GM21390 (cell line): ENCODE results near the gene GSN.

ENCODE experiments used
- ATAC-seq: cut with Tn5 transposase; IDR thresholded peaks from one replicate; pipeline ENCODE4 v1.9.1; 2021; ENCODE audit not compliant: unreplicated experiment

GSN gene

DNA sequence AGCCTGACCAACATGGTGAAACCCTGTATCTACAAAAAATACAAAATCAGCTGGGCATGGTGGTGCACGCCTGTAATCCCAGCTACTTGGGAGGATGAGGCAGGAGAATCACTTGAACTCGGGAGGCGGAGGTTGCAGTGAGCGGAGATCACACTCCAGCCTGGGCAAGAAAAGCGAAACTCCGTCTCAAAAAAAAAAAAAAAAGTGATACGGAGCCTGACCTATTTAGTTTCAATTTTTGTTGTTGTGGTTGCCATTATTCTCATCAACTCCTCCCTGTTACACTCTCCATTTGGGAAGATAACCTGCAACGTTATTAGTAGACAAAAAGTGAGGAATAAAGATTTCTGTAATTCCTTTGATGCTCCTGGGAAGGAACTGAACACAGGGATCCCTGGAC, 100.8 kb downstream of the GSN start:
- no peak for ATAC-seq

DNA sequence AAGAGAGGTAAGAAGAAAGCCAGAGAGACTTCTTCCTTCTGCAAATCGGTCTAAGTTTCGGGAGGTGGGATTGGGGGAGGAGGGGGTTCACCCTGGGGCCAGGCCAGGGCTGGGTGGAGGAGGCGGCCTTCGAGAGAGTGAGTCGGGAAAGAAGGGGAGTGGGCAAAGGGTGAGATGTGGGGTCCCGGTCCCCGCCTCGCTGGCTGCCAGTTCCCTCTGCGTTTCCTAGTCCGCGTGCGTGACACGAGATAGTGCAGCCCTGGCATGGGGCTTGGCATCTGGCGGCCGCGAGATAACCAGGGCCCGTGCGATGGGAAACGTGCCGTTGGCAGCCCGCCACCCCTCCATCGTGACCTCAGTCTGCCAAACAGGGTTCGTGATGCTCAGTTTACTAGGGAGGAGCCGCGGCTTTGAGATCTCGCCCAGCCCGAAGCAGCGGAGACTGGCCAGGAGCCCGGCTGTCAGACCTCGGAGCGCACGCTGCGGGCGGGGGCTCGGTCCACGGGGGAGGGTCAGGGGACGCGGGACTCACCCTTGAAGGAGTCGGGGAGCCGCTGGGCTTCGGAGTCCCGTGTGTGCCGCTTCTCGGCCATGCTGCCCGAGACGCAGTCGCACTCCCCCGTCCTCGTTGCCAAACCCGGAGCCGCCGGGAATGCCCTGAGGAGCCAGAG, 101.8 kb downstream of the GSN start, which contains the start of gene STOM:
Gene STOM, minus strand, starts transcription at position 656 of the 671 bp plus-strand sequence. Its CDS starts 63 bp downstream, at position 593.
- ATAC-seq, result peak; percentile 50

DNA sequence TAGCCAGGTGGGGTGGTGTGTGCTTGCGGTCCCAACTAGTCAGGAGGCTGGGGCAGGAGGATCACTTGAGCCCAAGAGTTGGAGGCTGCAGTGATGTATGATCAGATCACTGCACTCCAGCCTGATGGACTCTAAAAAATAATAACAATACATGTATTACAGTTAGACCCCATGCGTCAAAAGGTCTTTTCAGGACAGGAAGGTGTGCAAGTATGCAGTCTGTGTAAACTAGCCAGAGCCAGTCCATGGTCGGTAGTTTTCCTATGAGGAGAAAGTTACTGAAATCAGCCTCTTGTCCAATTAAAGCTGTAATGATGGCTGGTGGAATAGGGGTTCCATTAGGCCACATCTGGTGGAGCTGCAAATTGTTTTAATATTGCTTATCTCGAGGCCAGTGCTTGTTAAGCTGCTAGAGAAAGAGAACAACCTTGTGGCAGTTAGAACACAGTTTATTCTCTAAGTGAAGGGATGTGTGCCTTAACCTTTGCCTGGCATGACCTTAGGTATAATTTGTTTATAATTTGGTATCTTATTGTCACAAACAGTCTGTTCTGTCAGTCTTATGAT, 103.6 kb downstream of the GSN start:
- ATAC-seq, result no peak

DNA sequence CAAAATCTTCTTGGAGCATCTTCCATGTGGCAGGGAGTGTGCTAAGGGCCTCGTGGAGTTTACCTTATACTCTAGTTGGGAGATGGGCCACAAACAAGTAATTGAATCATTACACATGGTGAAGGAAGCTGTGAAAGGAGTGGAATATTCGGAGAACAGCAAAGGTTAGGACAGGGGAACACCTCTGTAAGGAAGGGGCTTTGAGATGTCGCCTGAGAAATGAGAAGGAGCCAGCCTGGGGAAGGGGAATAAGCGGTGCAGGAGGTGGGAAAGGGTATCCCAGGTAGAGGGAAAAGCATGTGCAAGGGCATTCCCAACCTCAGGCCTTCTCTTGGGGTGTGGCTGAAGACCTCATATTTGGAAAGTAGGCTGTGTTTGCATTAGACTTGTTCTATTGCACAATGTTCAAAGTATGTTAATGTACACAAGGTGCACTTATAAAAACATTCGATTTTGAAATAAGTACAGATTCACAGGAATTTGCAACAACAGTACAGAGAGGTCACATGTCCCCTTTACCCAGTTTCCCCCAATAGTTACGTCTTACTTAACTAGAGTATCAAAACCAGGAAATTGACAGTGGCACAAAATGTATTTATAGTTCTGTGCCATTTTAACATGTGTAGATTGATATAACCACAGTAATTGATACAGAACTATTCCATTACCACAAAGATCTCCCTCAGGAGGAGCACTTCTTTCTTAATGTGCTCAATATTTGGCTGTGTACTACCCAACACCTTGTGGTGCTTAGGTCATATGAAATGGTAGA, 104.5 kb downstream of the GSN start:
- ATAC-seq, result no peak

DNA sequence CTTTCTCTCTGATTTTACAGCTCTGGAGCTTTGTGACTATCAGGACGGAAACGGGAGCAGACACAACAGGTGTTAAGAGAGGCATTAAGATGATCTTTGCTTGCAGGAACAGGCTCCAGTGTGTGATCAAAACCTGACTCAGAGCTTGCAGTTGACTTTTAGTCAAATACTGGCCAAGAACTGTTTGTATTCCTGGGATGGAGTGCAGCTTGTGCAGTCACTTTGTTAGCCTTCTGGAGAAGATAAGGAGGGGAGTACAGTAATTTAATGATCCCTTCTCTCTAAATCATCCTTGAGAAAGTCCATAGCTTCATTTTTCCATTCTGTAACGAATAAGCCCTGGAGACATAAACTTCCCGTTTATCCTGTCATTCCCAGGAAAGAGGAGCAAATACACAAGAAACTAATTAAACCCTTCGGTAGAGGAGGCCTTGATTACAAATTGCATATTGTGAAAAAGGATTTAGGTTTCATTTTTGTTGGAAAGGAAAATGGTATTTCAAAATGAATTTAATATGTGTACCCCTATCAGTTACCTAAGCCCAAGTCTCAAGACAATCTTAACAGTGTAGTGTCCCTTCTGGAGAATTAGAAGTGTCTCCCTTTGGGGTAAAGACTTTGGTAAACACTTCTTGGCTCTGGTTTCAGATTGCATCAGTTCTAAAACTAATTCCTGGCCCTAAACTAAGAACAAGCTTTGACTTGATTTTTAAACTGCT, 105.2 kb downstream of the GSN start:
- no peak for ATAC-seq

DNA sequence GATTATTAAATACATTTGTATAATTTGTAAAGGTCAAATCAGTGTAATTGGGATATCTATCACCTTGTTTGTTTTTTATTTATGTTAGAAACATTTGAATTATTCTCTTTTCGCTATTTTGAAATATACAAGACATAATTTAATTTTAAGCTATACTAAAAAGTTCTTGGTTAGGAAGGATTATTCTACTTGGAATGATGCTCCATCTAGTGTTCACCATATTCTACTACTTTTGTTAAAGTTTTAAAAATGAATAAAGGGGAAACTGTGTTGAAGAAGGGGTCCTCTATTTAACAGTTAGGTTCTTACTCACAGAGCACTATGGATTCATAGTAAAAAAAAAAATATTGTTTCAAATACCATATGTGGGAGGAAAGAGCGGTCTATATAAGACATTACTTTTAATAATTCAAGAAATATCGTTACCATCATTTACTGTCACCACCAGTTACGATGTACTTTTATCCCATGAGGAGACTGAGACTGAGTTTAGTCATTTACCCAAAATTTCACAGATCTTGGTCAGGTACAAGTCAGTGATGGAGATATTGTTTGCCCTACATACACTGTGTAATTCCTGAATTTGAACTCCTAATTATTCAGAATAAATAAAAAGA, 108.4 kb downstream of the GSN start:
- ATAC-seq, result no peak

DNA sequence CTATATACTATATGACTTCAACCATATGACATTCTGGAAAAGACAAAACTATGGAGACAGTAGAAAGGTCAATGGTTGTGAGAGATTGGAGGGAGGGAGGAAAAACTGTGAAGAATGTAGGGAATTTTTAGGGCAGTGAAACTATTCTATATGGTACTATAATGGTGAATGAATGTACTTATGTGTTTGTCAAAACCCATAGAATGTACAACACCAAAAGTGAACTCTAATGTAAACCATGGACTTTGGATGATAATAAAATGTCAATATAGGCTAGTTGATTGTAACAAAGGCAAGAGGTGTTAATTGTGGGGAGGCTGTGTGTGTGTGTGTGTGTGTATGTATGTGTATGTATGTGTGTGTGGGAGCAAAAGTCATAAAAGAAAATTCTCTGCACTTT, 112.9 kb downstream of the GSN start:
- no peak for ATAC-seq
